GM21717 (cell line): Measurements from ENCODE around the gene CRIP3.

Experiments used
- ATAC-seq: cut with Tn5 transposase; IDR thresholded peaks from one replicate; pipeline ENCODE4 v1.9.1; 2021; ENCODE audit warnings: mild to moderate bottlenecking, moderate library complexity; ENCODE audit not compliant: unreplicated experiment

The CRIP3 gene

DNA sequence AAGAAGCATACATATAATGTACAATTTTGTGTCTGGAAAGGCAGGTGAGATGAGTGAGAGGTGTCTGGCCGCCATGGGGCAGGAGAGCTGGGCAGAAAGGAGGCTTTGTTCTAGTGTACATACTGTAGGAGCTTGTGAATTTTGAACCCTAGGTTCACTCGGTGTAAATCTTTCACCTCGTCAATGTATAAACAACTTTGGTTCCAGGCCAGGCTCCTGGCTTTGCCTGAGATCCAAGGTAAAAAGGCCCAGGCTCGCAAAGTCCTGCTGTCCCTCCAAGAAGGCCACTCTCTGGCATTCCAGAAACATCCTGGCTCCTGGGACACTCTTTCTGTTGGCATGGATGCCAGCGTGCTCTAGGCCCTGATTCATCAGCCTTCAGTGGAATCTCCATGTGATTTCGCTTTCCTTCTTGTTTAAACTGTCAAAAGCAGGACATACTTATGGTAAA is 17.7 kb downstream of the CRIP3 start:
- ATAC-seq, result no peak

DNA sequence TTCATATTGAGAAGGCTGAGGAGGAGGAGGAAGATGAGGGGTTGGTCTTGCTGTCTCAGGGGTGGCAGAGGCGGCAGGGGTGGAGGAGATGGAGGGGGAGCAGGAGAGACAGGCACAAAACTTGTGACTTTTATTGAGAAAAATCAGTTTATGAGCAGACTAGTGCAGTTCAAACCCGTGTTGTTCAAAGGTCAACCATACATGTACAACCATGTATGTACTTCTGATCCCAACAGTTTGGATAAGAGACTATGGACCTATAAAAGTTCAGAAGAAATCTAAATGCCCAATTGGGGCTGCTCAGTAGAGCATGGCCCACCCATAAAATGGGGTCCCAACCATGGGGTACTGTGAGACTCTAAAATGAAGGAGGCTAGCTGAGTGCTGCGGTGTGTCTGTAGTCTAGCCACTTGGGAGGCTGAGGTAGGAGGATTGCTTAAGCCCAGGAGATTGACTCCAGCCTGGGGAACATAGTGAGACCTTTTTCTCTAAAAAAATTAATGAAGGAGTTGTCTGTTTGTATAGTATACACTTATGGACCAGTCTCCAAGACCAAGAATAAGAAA is 18.2 kb downstream of the CRIP3 start:
- ATAC-seq, result no peak

DNA sequence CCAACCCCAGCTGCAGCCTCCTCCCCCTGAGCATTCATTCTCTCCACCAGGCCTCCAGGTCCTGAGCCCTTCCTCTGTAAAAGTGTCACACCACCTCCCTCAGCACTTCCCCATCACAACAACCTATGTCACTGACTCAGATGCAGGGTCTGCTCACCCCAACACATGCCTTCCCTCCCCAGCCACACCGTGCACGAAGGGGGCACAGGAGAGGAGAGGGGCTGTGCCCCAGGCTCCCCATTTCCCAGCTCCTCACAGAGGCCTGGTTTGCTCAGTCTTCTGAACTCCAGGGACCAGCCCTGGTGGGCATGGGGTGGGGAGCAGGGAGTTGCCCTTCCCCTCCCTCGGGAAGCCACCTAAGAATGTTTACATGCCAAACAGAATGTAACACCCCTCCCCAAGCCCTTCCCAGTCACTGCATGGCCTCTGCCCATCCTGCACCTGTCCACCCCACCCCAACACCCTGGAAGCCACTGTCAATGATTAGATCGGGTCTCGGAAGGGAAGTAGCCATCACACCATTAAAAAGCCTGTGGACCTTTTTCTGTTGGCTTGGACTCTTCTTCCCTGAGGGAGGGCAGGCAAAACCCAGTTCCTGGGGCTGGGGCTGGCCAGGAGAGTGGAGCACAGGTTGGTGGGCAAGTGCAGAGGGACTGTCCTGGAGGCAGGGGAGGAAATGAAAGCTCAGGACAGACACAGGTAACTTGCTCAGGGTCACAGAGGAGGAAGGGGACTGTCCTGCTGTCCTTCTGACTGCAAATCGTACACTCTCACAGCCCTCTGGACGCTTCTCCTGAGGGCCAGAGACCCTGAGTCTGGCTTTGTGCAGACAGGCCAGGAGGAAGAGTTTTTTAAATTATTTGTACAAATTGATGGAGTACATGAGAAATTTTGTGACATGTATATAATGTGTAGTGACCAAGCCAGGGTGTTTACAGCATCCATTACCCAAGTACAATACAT is 20.6 kb downstream of the CRIP3 start:
- no peak for ATAC-seq

DNA sequence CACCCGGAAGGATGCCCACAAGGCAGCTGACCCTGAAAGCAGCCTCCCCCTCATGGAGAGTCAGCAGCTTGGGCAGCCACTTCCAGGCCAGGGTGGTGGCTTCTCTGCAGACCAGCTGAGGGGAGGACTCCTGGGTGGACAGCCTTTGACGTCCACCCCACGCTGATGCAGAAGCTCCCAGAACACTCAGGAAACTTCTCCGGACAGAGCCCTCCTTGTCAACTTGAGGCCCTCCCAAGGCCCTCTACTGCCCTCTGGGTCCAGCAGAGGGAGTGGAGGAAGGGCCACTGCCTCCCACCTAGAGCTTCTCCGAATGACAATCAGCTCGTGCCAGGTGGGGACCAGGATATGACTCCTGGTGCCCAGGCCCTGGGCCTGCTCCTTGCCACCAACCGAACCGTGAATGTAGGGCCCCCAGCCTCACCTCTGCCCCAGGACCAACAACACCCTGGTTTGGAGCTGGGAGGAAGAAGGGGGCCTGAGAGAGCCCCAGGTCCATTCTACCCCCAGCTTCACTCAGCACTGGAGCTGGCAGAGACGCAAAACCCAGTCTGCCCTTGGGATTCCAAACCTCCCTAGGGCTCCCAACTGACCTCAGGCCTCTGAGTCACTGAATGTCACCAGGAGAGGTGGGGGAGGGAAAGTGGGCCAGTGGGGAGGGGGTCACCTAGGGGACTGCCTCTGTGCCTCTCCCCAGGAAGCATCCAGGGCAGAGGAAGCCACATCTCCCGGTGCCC is 21.5 kb downstream of the CRIP3 start:
- no peak for ATAC-seq

DNA sequence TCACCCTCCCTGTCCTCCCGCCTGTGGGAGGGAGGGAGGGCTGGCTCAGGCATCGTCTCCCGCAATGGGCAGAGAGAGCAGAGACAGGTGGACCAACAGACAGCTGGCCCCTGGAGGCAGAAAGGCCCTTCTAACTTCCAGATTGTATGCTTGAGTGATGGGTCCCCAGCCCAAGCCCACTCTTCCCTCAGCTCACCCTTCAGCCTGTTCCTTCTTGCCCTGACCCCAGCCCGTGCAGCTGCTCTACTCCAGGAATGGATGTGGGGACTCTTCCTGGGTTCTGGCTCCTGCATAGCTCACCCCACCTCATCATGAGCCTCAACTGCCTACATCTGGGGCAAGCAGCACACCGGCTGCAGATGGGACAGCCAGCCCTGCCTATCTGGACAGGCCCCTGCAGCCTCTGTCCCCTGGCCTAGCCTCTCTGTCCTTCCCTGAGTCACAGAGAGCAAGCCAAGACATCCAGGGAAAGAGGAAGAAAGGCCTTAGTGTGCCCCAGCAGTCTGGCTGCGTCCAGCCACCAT is 22.1 kb downstream of the CRIP3 start:
- ATAC-seq, result no peak

DNA sequence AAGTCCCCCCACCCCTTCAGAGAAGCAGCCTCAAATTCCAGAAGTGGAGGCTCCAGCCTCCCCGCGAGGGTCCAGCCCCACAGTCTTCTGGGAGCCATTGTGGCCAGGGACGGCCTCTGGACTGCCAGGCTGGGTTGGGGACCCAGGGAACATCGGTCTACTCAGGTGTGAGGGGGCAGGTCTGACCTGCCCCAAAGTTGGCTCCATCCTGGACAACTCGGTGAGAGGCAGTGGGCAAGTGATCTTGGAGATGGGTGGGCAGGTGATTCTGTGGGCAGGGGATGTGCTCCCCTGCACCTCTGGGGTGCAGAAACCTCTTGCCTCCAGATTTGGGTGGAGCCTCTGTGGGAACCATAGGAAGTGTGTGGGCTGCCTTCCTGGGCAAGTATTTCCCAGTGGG is 22.8 kb downstream of the CRIP3 start:
- no peak for ATAC-seq

DNA sequence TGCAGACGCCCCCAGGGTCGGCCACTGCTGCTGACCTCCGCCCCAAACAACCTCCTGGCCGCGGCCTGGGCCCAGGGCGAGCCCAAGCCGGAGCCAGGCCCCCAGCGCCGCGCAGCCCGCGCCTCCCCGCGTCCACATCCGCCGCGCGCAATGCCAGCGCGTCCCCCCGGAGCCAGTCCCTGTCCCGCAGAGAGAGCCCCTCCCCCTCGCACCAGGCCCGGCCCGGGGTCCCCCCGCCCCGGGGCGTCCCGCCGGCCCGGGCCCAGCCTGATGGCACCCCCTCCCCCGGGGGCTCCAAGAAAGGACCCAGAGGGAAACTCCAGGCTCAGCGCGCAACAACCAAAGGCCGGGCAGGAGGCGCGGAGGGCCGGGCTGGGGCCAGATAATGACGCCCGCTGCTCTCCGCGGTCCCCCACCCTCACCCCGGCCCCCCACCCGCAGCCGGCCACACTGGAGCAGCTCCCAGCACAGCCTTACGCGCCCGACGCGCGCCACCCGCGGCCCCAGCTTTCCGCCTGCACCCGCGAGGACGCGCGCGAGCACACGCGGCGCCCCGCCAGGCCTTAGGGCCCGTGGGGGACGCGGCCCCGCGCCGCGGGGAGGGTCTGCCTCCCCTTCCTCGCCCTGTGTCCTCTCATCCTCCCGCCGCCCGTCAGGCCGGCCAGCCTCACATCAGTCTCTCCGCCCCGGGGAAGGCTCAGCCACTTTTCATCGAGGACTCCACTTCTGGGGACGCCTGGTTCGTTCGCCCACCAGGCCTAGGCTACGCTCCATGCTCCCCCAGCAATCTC is 23.4 kb downstream of the CRIP3 start:
- ATAC-seq, result no peak

DNA sequence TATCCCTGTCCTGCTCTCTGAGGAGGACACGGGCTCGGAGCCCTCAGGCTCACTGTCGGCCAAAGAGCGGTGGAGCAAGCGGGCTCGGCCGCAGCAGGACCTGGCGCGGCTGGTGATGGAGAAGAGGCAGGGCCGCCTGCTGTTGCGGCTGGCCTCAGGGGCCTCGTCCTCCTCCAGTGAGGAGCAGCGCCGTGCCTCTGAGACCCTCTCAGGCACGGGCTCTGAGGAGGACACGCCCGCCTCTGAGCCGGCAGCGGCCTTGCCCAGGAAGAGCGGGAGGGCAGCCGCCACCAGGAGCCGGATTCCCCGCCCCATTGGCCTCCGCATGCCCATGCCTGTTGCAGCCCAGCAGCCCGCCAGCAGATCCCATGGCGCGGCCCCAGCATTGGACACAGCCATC is 24.7 kb downstream of the CRIP3 start:
- no peak for ATAC-seq

DNA sequence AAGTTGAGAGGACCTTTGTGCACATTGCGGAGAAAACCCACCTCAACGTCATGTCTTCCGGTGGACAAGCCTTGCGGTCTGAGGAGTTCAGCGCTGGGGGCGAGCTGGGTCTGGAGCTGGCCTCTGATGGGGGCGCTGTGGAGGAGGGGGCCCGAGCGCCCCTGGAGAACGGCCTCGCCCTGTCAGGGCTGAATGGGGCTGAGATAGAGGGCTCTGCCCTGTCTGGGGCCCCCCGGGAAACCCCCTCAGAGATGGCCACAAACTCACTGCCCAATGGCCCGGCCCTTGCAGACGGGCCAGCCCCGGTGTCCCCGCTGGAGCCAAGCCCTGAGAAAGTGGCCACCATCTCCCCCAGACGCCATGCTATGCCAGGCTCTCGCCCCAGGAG is 25.1 kb downstream of the CRIP3 start:
- no peak for ATAC-seq

DNA sequence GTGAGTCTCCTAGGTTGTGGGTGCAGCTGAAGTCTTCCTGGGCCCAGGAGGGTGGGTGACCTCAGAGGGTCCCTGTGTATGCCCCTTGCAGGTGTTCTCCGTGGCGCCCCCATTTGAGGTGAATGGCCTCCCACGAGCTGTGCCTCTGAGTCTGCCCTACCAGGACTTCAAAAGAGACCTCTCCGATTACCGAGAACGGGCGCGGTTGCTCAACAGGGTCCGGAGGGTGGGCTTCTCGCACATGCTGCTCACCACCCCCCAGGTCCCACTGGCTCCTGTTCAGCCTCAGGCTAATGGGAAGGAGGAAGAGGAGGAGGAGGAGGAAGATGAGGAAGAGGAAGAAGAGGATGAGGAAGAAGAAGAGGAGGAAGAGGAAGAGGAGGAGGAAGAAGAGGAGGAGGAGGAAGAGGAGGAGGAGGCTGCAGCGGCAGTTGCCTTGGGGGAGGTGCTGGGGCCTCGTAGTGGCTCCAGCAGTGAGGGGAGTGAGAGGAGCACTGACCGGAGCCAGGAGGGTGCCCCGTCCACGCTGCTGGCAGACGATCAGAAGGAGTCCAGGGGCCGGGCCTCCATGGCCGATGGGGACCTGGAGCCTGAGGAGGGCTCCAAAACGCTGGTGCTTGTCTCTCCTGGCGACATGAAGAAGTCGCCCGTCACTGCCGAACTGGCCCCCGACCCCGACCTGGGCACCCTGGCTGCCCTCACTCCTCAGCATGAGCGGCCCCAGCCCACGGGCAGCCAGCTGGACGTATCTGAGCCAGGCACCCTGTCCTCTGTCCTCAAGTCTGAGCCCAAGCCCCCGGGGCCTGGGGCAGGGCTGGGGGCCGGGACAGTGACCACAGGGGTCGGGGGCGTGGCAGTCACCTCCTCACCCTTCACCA is 25.8 kb downstream of the CRIP3 start:
- no peak for ATAC-seq

DNA sequence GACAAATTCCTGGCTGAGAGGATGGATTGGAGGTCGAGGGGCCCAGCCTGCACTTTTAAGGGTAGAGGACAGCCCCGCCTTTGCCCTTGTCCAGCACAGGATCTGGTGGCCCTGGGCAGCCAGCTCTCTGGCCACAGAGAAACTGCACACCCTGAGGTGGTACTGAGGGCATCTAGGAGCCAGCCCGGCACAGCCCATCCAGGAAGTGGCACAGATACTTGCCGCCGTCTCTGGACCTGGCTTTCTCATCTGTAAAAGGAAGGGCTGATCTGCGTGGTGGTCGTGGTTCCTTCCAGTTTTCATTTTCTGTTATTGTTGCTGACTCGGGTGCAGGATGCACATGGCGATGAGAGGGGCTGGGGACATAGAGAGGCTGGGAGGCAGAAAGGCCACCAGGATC is 26.6 kb downstream of the CRIP3 start:
- no peak for ATAC-seq

DNA sequence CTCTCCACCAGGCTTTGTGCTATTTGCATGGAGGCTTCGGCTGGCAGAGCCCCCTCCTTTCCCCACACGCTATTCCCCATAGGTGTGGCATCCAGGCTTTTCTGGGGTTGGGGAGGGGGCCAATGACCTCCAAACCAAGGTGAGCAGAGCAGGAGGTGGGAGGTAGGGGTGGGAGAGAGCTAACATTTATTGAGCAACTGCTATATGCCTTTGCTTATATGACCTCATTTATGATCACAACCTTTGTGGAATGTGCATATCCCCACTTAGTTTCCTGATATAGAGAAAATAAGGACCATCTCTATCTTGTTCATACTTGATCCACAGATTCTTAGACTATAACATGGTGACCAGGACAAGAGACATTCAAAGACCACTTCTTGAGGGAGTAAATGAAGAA is 28.4 kb downstream of the CRIP3 start:
- ATAC-seq, result no peak

DNA sequence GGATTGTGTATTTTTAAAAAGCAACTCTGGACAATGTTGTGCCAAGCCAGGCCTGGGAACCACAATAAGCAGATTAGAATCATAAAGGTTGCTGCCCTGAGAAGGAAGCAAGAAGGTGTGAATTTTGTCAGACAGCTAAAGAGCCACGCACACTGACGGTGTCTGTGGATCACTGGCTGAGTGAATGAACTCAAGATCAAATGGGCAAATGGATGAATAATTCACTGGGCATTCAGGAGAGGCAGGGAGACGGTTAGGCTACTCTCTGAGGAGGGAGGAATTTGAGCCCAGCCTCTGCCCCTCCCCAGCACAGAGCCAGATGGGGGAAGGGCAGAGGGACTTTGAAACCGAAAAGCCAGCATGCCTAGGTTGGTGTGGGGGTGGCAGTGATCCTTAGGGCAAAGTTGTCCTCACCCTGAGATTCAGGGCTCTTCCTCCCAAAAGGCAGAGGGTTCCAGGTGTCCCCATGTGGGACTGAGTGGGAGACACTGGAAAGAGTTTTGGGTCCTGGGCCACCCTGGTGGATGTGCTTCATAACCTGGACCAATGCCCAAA is 30.0 kb downstream of the CRIP3 start:
- ATAC-seq, result no peak

DNA sequence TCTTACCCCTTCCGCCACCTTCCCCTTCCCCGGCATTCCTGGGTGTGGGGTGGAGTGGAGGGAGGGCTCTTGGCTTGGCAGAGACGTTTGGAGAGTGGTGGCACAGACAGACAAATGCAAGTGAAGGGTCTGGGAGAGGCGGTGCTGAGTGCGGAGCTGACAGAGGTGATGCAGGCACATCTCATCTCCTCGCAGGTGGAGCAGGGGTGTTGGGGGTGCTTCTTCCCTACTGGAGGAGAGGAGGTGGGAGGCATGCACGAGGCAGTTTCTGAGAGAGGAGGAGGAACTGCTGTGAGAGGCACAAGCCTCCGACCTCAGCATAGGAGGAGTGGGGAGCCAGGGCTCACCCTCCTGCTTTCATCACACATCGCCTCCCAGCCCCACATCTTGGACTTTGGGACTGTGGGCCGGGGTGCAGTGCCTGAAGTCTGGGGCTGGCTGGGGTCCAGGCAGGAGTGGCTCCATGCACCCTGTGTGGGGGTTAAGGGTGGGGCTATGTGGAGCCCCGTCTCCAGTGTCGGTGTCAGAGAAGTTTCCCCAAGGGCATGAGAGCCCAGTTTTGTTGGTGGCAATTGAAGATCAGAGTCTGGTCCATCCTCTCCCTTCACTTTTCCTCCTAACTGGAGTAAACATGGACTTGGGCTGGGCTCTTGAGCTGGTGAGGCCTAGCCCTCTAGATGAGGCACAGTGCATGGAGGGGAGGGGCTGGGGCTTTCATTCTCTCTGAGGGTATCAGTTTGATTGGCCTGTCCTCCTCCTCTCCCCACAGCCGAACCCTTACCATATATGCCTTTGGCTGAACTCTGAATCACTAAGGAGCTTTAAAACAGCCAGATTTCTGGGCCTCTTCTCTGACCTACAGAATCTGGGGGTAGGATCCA is 30.7 kb downstream of the CRIP3 start:
- ATAC-seq, result no peak

DNA sequence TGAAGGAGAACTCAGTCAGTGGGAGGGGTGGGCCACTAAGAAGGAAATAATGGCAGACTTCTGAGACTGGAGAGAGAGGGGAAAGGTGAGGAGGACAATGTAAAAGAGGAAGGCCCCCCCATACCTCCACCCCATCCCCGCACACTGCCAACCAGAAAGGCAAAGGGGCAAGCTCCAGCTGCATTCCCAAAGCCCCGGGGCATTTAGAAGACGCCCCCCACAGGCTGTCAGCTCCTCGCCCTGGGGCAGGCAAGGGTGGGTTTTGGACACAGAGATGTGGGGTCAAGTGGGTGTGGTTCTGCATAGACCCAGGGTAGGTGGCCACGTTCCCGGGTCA is 31.4 kb downstream of the CRIP3 start:
- ATAC-seq, result no peak

DNA sequence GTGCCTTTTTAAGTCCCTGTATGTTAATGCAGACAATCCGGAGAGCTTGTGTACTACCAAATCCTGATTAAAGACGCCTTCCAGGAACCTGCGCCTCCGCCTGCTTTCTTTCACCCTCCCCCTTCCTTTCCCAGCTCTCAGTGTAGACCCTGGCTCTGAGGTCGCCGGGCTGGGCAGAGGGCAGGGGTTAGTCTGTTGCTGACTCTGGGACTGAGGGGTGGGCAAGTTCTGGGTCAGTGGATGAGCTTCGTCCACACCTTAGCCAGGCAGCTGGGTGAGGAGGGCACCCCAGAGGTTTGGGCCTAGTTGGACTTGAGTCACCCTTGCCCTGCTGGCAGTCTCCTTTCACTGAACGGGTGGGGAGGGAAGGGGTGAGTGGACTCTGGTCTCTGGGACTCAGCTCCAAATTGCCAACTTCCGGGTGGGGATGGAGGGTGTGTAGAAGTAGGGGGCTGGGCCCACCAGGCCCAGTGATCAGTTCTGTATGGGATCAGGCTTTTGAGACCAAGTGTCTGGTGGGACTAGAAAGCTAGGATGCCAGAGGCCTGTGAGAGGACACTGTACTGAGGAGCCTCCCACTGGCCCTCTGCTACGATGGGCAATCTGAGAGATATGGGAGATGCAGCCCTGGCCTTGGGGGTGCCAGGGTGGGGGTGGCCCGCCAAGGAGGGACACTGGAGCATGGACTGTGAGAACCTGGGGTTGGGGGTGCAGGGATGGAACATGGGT is 31.9 kb downstream of the CRIP3 start:
- no peak for ATAC-seq

DNA sequence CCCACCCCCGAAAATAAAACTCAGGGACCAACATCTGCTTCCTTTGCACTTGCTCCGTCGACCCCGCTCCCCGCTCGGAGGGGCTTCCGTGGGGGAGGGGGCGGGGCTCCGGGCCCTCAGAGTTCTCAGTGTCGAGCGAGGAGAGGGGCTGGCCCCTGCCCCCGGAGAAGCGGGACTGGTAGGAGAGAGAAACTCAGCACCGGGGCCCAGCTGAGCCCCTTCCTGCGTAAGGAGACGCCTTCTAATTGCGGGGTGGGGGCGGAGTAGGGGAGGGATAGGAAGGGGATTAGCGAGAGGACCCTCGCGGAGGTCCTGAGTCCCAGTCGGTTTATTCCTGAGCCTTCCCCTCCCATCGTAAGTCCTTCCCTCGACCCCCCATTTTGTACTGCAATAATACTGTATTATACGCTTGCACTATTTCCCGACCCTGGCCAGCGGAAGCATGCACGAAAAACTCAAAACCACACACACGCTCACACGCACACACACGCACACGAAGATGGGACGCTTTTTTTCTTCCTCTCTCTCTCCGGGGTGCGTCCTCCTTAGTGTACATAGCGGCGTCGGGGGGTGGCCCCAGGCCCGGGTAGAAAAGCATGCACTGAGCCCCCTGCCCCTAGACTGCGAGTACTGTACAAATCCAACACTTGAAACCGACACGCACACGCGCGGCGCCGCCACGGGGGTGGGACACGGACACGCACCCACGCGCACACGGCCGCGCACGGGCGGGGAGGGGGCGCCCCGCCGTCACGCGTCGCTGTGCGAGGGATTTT is 32.6 kb downstream of the CRIP3 start:
- no peak for ATAC-seq
